Stimulated activated CD8-positive, alpha-beta memory T cell treated with anti-CD3 and anti-CD28 coated beads, Interleukin-2, amount 100 ng/mL, for 48 hours (primary cell): ENCODE results near the gene CATSPERE.
"Not testable (repeated sequence)": the region's sequence is repeated elsewhere in the genome, so short reads cannot be mapped to it uniquely, and the experiment has no call there.

Source experiments
- DNase-seq, 2 donors: peaks; one replicate each; pipeline ENCODE4 v3.0.0-alpha.2; 2020; ENCODE audit warnings: low read depth in 2 of 2

CATSPERE gene

GRCh38 chr1:244634546-244634945, 173.5 kb downstream of the CATSPERE start:
- no peak for DNase-seq

DNA sequence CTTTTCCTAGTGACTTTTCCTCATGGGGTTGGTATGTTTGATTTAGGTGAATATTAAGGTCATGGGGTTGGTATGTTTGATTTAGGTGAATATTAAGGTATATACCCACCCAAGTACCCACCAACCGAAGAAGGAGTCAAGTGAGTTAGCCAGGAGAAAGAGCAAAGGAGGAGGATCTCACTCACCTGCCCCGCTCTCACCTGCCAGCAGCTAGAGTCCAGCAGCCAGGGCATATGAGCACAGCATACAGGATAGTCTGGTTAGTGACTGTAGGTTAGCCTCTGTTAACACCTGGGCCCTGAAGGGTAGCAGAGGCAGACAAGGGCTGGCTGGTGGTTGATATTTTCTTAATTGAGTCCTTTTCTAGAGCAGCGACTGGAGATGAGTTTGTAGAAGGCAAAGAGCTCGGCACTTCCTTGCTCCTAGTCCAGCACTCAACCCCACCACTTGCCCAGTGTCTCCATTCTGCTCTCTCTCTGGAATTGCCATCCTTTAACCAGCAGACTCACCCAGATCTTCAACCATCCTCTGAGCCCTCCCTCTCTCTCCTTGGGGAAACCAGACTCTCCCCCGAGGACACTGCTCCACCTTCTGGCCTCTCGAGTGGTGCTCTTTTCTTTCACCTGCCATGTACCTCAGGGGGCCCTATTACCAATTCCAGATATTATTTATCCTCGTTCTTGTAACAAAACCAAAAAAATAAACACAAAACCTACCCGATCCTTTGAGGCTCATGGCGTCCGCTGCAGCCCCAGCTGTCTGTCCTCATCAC, 175.6 kb downstream of the CATSPERE start:
- no peak for DNase-seq

- no peak for DNase-seq
Measured at GRCh38 chr1:244639561-244639960, 178.5 kb downstream of the CATSPERE start.

DNA sequence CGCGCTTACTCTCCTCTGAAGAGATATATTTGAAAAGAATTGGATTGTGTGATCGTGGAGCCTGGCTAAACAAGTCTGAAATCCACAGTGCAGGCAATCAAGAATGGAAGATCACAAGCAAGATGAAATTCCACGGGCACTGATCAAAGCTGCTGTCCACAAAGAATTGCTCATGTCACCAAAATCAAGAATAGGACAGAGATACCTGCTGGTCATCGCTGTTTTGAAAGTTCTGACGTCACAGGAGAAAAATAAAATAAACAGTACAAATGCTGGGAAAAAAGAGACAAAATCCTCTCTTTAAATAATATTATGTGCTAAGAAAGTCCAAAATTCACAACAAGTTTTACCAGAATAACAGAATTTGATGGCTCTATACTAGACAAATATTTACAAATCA, 179.8 kb downstream of the CATSPERE start:
- DNase-seq, result no peak

DNA sequence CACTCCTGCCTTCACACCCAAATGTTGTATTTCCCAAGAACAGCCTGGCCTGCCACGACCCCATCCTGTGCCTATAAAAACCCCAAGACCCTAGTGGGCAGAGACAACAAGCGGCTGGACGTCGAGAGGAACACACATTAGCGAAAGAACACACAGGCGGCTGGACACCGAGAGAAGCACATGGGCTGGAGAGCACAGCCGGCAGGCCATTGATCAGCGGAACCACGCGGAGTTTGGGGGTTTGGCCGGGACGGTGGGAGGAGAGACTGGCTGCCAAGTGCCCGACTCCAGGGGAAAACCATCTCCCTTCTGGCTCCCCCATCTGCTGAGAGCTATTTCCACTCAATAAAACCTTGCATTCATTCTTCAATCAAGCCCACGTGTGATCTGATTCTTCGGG, 181.5 kb downstream of the CATSPERE start:
- DNase-seq, result no peak

DNA sequence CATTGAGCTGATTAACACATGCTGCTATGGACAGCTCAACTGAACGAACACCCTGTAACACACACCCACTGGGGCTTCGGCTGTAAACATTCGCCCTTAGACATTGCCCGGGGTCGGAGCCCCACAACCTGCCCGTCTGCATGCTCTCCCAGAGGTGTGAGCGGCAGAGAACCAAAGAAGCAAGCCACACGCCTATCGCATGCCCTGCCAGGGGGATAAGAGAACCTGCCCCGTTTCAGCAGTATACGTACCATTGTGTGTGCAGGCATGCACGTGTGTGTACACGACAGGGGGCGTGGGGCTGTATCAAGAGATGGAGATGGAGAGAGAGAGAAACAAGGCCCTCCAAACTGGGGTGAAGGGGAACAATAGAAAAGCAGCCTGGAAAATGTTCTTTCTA, 181.9 kb downstream of the CATSPERE start:
- DNase-seq, result no peak

DNA sequence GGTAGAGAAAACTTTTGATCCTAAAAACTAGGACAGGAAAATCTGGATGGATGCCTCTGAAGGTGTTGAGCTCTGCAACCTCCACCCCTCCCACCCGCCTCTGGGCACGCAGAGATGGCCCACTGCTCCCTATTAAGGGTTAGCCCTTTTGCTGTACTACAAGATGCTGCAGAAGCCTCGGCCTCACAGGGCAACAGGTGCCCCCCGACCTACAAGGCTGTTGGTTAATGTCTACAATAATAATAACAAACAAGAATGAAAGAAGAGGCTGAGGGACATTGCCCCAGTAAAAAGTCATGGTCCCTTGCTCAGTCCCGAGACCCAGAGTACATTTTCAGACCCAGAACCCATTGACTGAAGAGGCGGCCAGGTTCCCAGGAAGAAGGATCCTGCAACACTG, 184.3 kb downstream of the CATSPERE start:
- DNase-seq, result no peak

DNA sequence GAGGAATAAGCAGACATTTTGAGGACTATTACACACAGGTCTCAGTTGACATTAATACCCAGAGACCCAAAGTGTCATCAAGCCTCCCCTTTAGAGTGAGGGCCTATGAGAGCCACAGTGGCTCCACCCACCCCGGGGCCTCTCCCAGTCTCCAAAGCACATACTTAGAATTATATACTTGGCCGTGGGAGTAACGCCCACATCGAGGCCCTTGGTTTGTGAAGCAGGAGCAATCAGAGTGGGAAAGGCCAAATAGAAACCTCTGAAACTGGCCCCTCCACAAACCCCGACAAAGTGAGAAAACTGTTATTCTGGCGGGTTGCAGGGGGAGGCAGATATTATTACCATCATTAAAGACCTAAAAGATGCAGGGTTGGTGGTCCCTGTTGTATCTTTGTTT, 184.8 kb downstream of the CATSPERE start:
- no peak for DNase-seq

GRCh38 chr1:244647819-244648218, 186.7 kb downstream of the CATSPERE start:
- no peak for DNase-seq

GRCh38 chr1:244651956-244652622, 191.0 kb downstream of the CATSPERE start:
- no peak for DNase-seq

DNA sequence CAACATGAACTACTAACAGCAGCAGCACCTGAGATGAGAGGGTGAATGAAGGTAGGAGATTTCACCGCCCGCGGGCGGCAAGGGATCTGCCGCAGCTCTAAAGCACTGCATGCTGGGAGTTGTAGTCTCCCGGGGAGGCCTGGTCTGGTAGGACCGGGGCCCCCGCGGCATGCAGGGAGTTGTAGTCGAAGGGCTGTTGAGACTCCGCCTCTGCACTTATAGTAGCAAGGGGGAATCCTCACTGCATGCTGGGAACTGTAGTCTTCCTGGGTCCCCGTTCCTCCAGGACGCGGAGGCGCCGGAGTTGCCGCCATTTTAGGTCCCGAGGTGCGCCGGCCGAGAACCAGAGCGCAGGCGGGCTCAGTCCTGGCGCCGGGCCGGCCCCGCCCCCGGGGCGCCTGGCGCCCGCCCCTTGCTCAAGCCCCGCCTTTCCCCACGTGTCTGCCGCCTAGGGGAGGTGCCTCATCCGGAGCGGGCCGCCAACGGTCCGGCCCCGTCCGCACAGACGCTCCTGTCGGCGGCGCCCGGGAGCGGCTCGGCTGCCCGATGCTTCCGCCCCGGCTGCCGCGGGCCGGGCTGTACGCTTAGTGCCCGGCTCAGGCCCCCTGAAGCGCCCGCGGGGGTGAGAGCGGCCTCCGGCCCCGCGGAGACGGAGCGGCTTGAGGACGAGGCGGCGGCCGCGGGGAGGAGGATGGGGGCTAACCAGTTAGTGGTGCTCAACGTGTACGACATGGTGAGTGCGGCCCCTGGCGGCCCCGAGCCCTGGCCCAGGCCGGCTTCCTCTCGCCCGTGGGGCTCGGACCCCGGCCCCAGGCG, 191.8 kb downstream of the CATSPERE start, which contains the start of gene DESI2:
DESI2 (plus strand) TSS at position 504 of the 816 bp plus-strand sequence; CDS start at position 692, 188 bp downstream.
- DNase-seq, result peak; percentile 92 to 93

DNA sequence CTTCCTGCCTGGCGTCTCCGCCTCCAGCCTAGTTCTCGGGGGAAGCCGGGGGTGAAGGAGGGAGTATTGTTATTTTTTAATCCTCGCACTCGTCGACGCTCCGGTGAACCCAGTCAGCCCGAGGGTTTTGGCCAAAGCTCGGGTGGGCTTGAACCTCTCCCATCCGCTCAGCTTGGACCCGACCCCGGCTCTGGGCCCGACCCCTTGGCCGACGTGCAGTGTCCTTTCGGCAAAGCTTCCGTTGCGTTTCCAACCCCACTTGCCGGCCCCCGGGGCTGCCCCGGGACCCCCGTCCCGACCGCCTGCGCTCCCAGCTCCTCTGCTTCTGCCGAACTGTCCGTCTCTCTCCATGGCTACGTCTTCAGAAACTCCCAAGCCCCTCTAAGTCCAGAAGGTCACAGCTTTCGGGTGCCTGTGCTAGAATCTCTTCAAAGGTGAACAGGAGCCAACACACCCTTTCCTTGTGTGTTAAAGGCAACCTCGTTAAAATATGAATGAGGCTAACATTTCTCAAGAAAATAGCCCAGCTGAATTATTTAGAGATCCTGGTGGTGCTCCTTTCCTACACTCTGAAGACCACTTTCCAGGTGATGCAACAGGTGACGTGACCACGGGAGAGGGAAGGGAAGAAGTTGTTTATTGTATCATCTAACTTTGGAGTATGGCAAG, 192.5 kb downstream of the CATSPERE start:
- DNase-seq, result peak in 1 of 2 donors; percentile 14

- DNase-seq, result no peak
Measured at GRCh38 chr1:244654108-244655038, 193.3 kb downstream of the CATSPERE start.

- DNase-seq, result no peak
Measured at GRCh38 chr1:244655186-244655585, 194.1 kb downstream of the CATSPERE start.

DNA sequence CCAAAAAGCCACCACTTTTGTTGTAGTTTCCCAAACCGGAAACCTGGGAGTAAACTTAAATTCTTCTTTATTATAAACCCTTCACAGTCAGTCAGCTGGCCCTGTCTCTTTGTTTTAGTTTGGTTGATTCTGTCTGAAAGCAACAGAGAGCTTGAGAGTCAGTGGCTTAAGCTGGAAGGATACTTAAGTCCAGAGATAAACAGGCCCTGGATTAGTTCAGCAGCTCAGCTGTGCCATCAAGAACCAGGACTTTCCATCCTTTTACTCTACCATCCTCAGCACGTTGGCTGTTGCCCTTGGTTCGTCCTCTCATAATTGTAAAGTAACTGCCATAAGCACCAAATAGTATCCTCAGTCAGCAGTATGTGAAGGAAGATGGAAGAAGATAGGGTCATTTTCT, 196.3 kb downstream of the CATSPERE start:
- no peak for DNase-seq

GRCh38 chr1:244659694-244660093, 198.6 kb downstream of the CATSPERE start:
- DNase-seq, result no peak

GRCh38 chr1:244660595-244660994, 199.5 kb downstream of the CATSPERE start:
- no peak for DNase-seq

DNA sequence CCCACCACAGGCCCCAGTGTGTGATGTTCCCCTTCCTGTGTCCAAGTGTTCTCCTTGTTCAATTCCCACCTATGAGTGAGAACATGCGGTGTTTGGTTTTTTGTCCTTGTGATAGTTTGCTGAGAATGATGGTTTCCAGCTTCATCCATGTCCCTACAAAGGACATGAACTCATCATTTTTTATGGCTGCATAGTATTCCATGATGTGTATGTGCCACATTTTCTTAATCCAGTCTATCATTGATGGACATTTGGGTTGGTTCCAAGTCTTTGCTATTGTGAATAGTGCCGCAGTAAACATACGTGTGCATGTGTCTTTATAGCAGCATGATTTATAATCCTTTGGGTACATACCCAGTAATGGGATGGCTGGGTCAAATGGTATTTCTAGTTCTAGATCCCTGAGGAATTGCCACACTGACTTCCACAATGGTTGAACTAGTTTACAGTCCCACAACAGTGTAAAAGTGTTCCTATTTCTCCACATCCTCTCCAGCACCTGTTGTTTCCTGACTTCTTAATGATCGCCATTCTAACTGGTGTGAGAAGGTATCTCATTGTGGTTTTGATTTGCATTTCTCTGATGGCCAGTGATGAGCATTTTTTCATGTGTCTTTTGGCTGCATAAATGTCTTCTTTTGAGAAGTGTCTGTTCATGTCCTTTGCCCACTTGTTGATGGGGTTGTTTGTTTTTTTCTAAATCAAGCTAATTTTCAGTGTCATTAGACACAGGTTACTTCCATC, 200.7 kb downstream of the CATSPERE start:
- DNase-seq, result not testable (repeated sequence)

DNA sequence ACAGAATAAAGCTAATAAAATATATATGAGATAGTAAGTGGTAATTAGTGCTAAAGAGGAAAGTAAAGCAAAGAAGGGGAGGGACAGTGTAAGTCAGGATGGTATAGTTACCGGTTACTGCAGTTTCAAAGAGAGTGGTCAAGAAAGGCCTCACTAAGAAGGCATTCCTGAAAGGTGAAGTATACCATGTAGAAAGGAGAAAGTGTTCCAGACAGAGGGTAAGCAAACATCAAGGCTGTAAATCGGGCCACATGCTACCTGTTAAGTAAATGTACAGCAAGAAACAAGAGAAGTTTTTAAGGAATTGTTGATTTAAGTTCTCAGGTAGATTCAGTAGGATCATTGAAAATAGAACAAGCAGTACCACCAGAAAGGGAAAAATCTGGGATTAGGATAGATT, 201.5 kb downstream of the CATSPERE start:
- no peak for DNase-seq

- no peak for DNase-seq
Measured at GRCh38 chr1:244664353-244664752, 203.3 kb downstream of the CATSPERE start.
